HG03575 (cell line): ENCODE data around the gene FLT3.

Experiments used
- ATAC-seq: cut with Tn5 transposase; IDR thresholded peaks from one replicate; pipeline ENCODE4 v1.9.1; 2021; ENCODE audit not compliant: unreplicated experiment, insufficient number of reproducible peaks, low FRiP score; ENCODE audit errors: extremely low read depth

The FLT3 gene

DNA sequence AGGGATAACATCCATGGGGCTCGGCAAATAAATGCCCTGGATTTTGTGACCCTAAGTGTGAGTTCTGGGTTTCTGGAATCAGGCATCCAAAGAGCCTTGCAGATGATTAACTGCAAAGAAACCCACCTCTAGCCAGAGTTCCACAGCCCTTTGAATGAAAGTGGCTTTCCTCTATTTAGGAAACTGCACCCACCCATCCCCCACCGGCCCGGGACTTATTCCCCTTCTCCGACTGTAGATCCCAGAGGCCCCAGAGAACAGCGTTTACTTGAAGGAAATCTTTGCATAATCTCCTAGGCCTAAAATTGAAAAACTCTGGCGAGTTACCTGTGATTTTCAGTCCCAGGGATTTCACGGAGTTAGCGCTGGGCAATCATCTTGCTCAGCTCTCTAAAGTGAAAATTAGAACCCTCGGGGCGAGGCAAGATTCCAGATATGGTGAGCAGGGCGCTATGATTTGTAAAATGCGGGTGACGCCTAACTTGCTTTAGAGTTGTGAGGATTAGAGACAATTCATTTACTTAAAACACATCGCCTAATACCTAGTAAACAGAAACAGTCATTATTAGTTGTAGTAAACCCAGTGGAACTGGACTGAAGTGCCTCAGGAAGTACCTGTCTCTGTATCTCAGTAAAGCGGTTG lies 121.3 kb downstream of the FLT3 start:
- no peak for ATAC-seq

DNA sequence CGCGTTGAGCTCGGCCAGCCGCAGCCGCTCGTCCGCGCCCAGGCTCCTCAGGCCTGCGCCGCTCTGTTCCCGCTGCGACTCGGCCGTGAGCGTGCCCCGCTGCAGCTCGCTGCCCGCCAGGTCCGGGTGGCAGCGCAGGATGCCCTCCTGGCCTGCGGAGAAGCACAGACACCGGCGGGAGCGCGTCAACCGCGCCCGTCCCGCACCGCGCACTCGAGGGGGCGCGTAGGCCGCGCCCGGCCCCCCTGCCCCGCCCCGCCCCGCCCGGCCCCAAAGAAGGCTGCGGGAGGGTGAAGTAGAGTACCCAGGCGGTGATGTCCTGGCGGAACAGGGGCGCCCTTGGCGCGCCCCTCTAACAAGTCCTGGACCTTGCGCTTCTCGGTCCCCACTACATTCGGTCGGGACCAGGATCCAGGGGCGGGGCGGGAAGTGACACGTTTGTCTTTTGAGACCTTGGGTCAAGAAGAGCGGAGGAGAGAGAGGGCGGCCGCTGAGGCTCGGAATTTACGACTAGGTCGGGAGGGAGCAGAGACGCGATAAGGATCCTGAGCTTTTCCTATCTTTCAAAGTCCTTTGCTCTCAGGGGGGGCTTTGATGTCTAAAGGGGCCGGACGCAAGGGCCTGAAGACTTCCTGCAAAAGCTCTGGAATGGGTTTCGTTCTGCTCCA lies 121.9 kb downstream of the FLT3 start:
- no peak for ATAC-seq

DNA sequence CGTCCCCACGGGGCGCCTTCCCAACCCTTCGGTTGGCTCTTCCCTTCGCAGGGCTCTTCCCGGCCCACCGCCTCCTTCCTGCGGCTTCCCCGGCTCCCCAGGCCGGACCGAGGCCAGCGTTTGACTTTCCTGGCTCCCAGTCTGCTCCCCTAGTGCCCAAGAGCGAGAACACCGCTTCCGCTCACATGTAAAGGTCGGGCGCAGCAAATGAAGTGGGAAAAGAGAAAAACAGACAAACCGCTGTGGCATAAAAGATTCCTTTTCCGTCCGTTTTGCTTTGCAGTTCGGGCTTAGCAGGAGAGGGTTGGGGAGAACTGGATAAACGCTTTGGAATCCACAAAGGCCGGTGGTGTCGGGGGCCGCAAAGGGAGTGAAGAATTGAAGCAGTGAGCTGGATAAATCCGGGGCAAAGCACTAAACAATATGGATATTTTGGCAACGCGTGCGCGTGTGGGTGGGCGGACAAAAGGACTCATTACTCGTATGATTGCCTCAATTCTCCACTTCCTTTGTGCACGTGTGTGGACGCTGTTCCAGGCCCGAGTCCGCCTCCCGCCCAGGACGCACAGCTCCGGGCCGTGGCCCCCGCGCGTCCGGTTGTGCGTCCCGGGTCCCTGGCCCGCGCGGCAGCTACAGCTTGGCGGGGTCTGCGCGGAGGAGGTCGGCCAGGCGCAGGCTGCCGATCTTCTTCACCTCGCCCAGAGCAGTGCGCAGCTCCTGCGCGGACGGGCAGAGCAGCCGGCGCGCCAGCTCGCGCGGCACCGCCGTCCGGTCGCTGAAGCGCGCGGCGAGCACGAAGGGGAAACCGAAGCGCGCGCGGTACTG lies 122.7 kb downstream of the FLT3 start:
- no peak for ATAC-seq

DNA sequence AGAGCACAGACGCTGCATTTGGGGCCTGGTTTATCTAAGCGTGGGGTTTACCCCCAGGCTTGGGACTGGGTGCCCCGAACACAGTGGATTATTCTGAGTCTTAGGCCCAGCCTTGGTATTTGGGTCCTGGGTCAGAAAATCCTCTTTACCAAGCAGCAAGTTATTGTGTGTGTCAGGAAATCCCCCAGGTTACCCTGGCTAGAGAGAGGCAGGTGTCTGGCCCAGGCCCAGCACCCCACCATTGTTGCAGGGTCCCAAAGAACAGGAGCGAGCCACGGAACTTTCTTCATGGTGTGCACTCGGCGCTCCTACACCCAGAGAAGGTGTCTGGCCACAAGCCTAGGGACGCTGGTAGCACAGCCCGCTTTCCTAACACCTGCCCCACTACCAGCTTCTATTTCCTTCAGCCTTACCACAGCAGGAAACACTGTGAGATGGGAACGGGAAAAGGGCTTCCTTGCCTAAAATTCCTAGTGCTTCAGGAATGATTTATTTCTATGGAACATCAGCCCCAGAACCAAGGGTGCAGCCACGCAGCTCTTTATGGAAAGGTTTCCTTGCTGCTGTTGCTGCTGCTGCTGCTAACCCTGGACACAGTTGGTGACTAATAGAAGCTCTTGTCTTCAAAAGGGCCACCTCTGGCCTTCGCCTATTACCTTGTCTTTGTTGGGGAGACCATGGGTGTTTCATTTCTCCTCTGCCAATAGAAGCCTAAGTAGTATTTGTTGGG lies 123.8 kb downstream of the FLT3 start:
- no peak for ATAC-seq

DNA sequence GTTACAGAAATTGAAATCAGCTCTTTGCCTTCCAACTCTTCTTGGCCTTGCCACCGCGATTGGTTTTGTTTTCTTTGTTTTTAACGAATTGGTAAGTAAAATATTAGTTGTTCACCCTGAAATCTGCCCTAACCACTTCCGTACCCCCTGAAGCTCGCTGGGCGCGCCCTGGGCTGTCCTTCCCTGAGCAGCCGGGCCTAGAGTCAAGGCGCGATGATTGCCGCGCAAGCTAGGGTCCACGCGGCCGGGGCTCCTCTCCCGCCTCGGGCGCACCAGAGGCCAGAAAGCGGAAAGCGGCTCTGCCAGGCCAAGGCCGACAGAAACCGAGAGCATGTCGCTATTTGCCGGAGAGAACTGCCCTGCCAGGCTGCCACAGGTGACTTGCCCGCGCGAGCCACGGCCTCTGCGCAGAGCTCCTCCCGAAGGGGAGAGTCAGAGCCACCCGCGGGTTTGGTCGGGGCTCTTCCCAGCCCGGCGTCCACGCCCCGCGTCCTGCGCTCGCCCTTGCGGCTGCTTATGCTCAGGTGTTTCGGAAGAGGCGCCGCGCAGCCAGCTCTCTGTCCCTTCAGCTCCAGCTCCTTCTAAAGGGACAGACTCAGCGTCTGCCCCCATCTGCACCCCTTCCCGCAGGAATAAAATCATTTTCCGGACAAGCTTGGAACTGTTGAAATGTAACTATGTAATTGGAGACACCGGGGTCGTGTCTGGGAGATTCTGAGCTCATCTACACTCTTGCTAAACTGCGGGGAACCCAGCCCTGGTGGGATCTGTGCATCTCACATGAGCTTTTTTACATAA lies 124.6 kb downstream of the FLT3 start:
- ATAC-seq, result no peak

- ATAC-seq, result no peak
These were observed 126.3 kb downstream of the FLT3 start for GRCh38 chr13:27973961-27974662.

- no peak for ATAC-seq
These were observed 127.1 kb downstream of the FLT3 start for GRCh38 chr13:27973291-27973690.

DNA sequence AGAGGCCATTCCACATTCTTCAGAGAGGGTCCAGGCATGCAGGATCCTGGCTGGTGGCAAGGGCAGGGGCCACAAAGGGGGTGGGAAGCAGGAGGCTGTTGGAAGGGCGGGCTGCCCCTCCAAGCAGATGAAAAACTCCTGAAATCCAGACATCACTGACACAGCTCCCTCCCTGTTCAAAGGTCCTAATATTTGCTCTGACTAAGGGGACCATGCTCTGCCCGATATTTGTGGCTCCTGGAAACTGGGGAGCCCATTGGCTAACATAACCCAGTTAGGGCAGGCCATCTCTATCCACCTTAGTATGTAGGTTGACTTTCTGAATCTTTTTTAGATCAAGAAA lies 127.9 kb downstream of the FLT3 start:
- ATAC-seq, result no peak

DNA sequence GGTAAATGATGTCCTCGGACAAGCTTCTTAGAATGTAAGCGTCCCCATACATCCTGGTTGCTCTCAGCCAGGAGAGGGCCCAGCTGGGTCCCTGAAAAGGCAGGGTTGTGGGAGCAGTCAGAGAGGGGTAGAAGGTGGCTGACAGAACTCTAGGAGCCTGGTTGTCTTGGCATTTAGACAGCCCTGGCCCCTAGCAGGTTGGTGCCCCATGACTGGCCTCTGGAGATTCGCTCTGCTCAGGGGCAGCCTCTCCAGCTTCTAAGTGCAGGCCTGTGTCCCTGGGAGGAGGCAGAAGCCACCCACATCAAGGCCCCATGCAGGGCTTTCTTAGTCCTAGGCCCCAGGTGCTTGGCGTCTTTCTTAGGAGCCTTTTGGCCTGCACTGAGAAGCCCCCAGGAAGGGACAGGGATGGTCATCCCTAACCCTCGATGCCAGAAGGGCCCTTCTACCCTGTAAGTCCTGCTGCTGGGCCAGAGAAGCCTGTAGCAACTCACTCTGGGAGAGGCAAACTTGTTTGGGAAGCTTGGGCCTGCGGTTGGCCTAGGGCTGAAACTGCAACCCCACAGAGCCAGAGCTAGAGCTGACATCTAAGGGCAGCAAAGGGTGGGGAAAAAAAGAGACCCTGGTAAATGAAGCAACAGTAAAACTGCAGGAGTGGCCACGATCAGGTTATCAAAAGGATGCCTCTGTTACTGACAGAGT lies 128.4 kb downstream of the FLT3 start:
- no peak for ATAC-seq

- no peak for ATAC-seq
These were observed 129.1 kb downstream of the FLT3 start for GRCh38 chr13:27971236-27971645.

GRCh38 chr13:27970382-27971235 lies 129.8 kb downstream of the FLT3 start:
- no peak for ATAC-seq

GRCh38 chr13:27969866-27970229 lies 130.5 kb downstream of the FLT3 start:
- no peak for ATAC-seq

DNA sequence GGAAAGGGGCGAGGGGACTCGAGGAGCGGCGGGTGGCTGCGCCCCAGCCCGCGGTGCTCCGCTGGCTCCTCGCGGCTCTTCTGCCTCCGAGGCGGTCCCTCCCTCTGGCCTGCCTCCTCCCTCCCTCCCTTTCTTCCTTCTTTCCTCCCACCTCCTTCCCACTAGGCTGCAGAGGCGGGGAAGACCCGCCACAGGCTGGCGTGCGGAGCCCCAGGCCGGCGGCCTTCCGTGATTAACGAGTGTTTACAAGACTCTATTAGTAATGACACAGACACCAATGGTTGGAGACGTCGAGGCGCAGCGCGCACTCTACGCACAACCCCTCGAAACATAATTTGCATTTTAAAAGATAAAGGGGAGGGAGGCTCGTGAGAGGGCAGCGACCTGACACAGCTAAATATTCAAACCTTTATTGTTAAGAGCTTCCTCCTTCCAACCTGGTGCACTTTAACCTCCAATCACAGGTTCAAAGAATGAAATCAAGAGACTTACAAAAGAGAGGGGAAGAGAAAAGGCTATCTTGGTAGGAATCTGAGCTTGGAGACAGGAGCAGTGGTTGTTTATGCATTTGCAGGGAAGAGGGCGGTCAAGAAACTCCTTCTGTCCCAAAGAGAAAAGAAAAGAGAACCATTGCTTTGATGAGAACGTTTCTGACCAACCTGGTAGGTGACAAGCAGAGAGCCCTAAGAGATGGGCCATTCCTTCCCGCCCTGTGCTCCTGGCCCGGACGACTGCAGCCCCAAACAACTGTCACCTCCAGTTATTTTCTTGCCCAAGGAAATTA lies 131.1 kb downstream of the FLT3 start, which contains the start of gene CDX2:
Gene CDX2, minus strand, starts transcription at position 234 of the 784 bp plus-strand sequence. CDS start 309 bp downstream, outside the sequence.
- ATAC-seq, result no peak

- no peak for ATAC-seq
These were observed 131.9 kb downstream of the FLT3 start for GRCh38 chr13:27968316-27969081.

GRCh38 chr13:27967736-27968315 lies 132.6 kb downstream of the FLT3 start:
- ATAC-seq, result no peak
